ENCODE data around the gene REXO1.

The REXO1 gene

DNA sequence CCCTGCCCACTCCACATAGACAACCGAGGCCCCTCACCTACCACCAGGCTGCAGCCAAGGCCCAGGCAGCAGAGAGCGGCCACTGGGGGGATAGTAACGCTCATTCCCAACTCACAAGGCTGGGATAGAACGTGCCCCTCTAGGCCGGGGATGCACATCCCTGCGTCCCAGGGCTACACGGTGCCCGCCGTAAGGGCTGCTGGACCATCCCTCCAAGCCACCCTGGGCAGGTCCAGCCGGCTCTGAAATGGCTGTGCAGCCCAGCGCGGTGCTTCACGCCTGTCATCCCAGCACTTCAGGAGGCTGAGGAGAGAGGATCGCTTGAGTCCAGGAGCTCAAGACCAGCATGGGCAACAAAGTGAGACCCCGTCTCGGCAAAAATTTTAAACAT lies 3.2 kb downstream of the REXO1 start:
- peaks cover 31% of the 10 kb centered on the region for H3K79me1 ChIP-seq (ENCODE audit: low read length)
- H3K56ac ChIP-seq (ENCODE audit: low read length): no peak overlapping the region
- no peak for DNase-seq
- no peak overlapping the region for H2BK5ac ChIP-seq (ENCODE audit: low read length)
- H2AK5ac ChIP-seq (ENCODE audit: low read length): no peak overlapping the region
- H3K18ac ChIP-seq (ENCODE audit: low read length): no peak overlapping the region
- H4K8ac ChIP-seq (ENCODE audit: low read depth, low read length): no peak overlapping the region
- H3K4me1 ChIP-seq (ENCODE audit: control insufficient read depth, low read depth, low read length): peaks cover 4% of the 10 kb centered on the region
- H3K27ac ChIP-seq (ENCODE audit: low read depth, low read length): no peak overlapping the region
- no peak overlapping the region for H2BK120ac ChIP-seq (ENCODE audit: low read depth, low read length)
- H4K5ac ChIP-seq (ENCODE audit: low read length): no peak overlapping the region
- H3K4ac ChIP-seq (ENCODE audit: low read depth, low read length): no peak overlapping the region
- H3K4me2 ChIP-seq (ENCODE audit: low read length): no peak overlapping the region
- no peak overlapping the region for H3K23ac ChIP-seq (ENCODE audit: low read length)
- H3K27me3 ChIP-seq (ENCODE audit: insufficient read depth, low read length, poor library complexity): no peaks in the 10 kb centered on the region
- no CpG with 5 or more reads among the region's 16 CpGs for WGBS (ENCODE audit: extremely low coverage, insufficient coverage, low lambda C conversion rate)
- H3K9ac ChIP-seq (ENCODE audit: low read length): no peak overlapping the region
- no peaks in the 10 kb centered on the region for H3K36me3 ChIP-seq (ENCODE audit: control insufficient read depth, insufficient read depth, low read length)
- no peak overlapping the region for H3K4me3 ChIP-seq (ENCODE audit: low read length)
- no peak overlapping the region for H2BK15ac ChIP-seq (replicated peaks; ENCODE audit: low read depth)
- H3K79me2 ChIP-seq (ENCODE audit: control insufficient read depth, insufficient read depth, low read length): peaks cover 74% of the 10 kb centered on the region

DNA sequence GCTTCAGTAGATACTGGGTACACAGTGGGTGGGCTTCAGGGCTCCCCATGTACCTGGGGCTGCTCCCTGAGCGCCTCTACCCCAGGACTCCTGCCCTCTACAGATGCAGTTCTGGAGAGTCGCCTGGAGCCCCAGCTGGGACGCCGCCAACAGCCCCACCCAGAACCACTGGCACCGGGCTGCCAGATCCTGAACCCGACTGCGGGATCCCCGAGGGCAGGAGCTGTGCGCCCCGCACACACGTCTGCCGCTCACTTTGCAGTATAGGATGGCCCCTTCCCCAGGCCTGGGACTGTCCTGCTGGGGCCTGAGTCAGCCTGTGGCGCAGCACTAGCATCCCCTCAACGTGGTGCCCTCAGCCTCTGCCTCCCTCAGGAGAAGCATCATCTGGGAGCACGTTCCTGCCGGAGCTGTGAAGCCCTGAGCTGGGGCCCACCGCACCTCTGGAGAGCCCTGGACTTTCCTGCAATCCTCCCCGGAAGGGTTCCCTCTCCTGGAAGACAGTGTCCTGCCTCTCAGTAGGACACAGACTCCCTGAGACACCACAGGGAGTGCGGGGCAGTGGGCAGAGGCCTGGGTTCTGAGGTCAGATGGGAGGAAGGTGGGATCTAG lies 3.7 kb downstream of the REXO1 start:
- no CpG with 5 or more reads among the region's 19 CpGs for WGBS (ENCODE audit: extremely low coverage, insufficient coverage, low lambda C conversion rate)
- Histone ChIP-seq H3K4me1 (ENCODE audit: control insufficient read depth, low read depth, low read length) (peaks cover 4% of the 10 kb centered on the region), H3K27ac (ENCODE audit: low read depth, low read length) (no peak overlapping the region), H3K9ac (ENCODE audit: low read length) (no peak overlapping the region), H3K56ac (ENCODE audit: low read length) (no peak overlapping the region), H3K18ac (ENCODE audit: low read length) (no peak overlapping the region), H3K4me2 (ENCODE audit: low read length) (no peak overlapping the region), H2BK120ac (ENCODE audit: low read depth, low read length) (no peak overlapping the region), H4K5ac (ENCODE audit: low read length) (no peak overlapping the region), H3K23ac (ENCODE audit: low read length) (no peak overlapping the region), H2AK5ac (ENCODE audit: low read length) (no peak overlapping the region), H3K79me1 (ENCODE audit: low read length) (peaks cover 34% of the 10 kb centered on the region), H3K4ac (ENCODE audit: low read depth, low read length) (no peak overlapping the region), H3K36me3 (ENCODE audit: control insufficient read depth, insufficient read depth, low read length) (no peaks in the 10 kb centered on the region), H4K8ac (ENCODE audit: low read depth, low read length) (no peak overlapping the region), H2BK5ac (ENCODE audit: low read length) (no peak overlapping the region), H3K27me3 (ENCODE audit: insufficient read depth, low read length, poor library complexity) (no peaks in the 10 kb centered on the region), H3K4me3 (ENCODE audit: low read length) (no peak overlapping the region), H2BK15ac (replicated peaks; ENCODE audit: low read depth) (no peak overlapping the region), H3K79me2 (ENCODE audit: control insufficient read depth, insufficient read depth, low read length) (peaks cover 77% of the 10 kb centered on the region)
- DNase-seq: no peak

DNA sequence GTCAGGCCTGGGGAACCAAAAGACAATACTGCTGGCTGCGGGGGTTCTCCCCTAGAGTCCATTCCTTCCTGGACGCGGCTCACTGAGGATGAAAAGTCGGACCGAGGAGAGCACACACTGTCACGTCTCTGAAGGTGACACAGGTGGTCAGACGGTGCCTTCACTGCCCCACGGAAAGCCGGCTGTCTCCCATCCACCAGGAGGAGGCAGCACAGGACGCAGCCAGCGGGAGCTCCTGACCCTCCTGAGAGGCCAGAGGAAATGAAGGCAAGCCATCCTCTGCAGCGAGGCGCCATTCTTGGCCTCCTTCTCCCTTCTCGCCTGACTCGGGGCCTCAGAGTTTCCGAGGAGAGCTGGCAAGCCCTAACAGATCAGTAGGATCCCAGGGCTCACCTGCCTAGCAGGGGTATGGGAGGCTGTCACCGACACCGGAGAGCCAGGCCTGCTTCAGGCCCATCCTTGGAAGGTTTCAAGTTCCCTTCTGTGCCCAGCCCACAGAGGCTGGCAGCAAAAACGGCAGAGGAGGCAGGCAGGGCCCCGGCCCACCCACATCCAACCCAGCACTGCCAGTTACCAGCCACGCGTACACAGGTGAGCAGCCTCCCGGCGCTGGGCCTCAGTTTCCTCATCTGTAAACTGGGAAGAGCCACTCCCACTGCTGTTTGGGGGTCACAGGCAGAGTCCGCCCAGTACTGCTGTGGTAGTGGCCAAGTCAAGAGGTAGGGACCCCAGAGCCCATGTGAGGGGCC lies 4.5 kb downstream of the REXO1 start:
- no peak overlapping the region for H3K4me2 ChIP-seq (ENCODE audit: low read length)
- H3K79me2 ChIP-seq (ENCODE audit: control insufficient read depth, insufficient read depth, low read length): peaks cover 79% of the 10 kb centered on the region
- H2AK5ac ChIP-seq (ENCODE audit: low read length): no peak overlapping the region
- no peak overlapping the region for H3K4ac ChIP-seq (ENCODE audit: low read depth, low read length)
- no peak overlapping the region for H2BK5ac ChIP-seq (ENCODE audit: low read length)
- H2BK15ac ChIP-seq (replicated peaks; ENCODE audit: low read depth): no peak overlapping the region
- no peak overlapping the region for H3K27ac ChIP-seq (ENCODE audit: low read depth, low read length)
- no CpG with 5 or more reads among the region's 25 CpGs for WGBS (ENCODE audit: extremely low coverage, insufficient coverage, low lambda C conversion rate)
- no peak overlapping the region for H3K56ac ChIP-seq (ENCODE audit: low read length)
- peaks cover 4% of the 10 kb centered on the region for H3K4me1 ChIP-seq (ENCODE audit: control insufficient read depth, low read depth, low read length)
- H3K79me1 ChIP-seq (ENCODE audit: low read length): peaks cover 35% of the 10 kb centered on the region
- no peak overlapping the region for H4K5ac ChIP-seq (ENCODE audit: low read length)
- H3K18ac ChIP-seq (ENCODE audit: low read length): no peak overlapping the region
- H3K27me3 ChIP-seq (ENCODE audit: insufficient read depth, low read length, poor library complexity): no peaks in the 10 kb centered on the region
- no peak overlapping the region for H3K23ac ChIP-seq (ENCODE audit: low read length)
- no peak overlapping the region for H3K4me3 ChIP-seq (ENCODE audit: low read length)
- no peak overlapping the region for H4K8ac ChIP-seq (ENCODE audit: low read depth, low read length)
- no peaks in the 10 kb centered on the region for H3K36me3 ChIP-seq (ENCODE audit: control insufficient read depth, insufficient read depth, low read length)
- no peak overlapping the region for H3K9ac ChIP-seq (ENCODE audit: low read length)
- H2BK120ac ChIP-seq (ENCODE audit: low read depth, low read length): no peak overlapping the region
- DNase-seq: peak; percentile 56

DNA sequence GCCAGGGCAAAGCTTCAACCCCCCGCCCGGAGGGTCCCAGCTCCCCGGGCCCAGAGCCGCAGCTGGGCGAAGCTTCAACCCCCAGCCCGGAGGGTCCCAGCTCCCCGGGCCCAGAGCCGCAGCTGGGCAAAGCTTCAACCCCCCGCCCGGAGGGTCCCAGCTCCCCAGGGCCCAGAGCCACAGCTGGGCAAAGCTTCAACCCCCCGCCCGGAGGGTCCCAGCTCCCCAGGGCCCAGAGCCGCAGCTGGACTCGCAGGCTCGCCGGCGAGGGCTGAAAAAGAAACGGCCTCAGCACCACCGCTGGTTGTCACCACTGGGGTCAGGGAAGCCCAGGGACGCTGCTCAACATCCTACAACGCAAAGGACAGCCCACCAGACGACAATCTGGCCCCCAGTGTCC lies 5.2 kb downstream of the REXO1 start:
- no peak overlapping the region for H3K27ac ChIP-seq (ENCODE audit: low read depth, low read length)
- H3K4me1 ChIP-seq (ENCODE audit: control insufficient read depth, low read depth, low read length): peaks cover 4% of the 10 kb centered on the region
- no CpG with 5 or more reads among the region's 22 CpGs for WGBS (ENCODE audit: extremely low coverage, insufficient coverage, low lambda C conversion rate)
- H3K4ac ChIP-seq (ENCODE audit: low read depth, low read length): no peak overlapping the region
- no peak overlapping the region for H3K4me2 ChIP-seq (ENCODE audit: low read length)
- H4K8ac ChIP-seq (ENCODE audit: low read depth, low read length): no peak overlapping the region
- peaks cover 35% of the 10 kb centered on the region for H3K79me1 ChIP-seq (ENCODE audit: low read length)
- peaks cover 79% of the 10 kb centered on the region for H3K79me2 ChIP-seq (ENCODE audit: control insufficient read depth, insufficient read depth, low read length)
- H3K9ac ChIP-seq (ENCODE audit: low read length): no peak overlapping the region
- H3K56ac ChIP-seq (ENCODE audit: low read length): no peak overlapping the region
- no peak overlapping the region for H3K23ac ChIP-seq (ENCODE audit: low read length)
- H2BK120ac ChIP-seq (ENCODE audit: low read depth, low read length): no peak overlapping the region
- H3K18ac ChIP-seq (ENCODE audit: low read length): no peak overlapping the region
- DNase-seq: no peak
- no peaks in the 10 kb centered on the region for H3K36me3 ChIP-seq (ENCODE audit: control insufficient read depth, insufficient read depth, low read length)
- H3K4me3 ChIP-seq (ENCODE audit: low read length): no peak overlapping the region
- H2AK5ac ChIP-seq (ENCODE audit: low read length): no peak overlapping the region
- H2BK15ac ChIP-seq (replicated peaks; ENCODE audit: low read depth): no peak overlapping the region
- H4K5ac ChIP-seq (ENCODE audit: low read length): no peak overlapping the region
- no peak overlapping the region for H2BK5ac ChIP-seq (ENCODE audit: low read length)
- H3K27me3 ChIP-seq (ENCODE audit: insufficient read depth, low read length, poor library complexity): no peaks in the 10 kb centered on the region

DNA sequence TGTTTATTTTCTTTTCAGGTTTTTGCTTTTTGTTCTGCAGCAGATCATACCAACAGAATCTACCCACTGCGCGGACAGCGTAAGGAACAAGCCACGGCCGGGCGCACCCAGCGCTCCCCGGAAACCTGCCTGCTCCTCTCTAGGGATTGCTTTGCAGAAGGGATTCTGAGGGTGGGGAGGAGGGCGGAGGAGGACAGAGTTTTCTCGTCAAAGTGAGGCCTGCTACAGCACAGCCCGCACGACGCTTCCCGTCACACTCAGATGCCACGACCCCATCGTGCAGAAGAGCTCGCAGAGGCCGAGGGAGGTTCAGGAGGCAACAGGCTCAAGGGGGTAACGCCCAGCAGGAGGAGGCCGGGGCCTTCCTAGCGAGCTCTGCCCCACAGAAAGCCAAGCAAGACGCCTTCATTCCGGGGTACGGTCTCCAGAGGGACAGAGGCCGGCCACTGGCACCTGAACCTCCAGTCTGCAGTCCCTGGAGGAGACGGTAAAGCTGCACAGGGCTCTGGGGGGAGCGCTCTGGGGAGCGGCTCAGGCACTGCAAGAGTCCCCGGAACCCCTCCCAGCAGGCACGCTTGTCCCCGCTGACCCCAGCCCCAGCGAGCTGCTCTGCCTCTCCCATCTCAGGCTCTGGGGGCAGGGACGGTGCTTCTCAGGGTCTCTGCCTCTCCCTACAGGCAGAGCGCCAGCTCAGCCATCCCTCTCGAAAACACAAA lies 6.9 kb downstream of the REXO1 start:
- WGBS (ENCODE audit: extremely low coverage, insufficient coverage, low lambda C conversion rate): no CpG with 5 or more reads among the region's 35 CpGs
- no peak overlapping the region for H2BK120ac ChIP-seq (ENCODE audit: low read depth, low read length)

More for the DNA sequence above, 6.9 kb downstream of the REXO1 start:
- Histone ChIP-seq H3K4me1 (ENCODE audit: control insufficient read depth, low read depth, low read length) (no peaks in the 10 kb centered on the region), H3K79me2 (ENCODE audit: control insufficient read depth, insufficient read depth, low read length) (peaks cover 70% of the 10 kb centered on the region), H3K36me3 (ENCODE audit: control insufficient read depth, insufficient read depth, low read length) (no peaks in the 10 kb centered on the region), H4K8ac (ENCODE audit: low read depth, low read length) (no peak overlapping the region), H2AK5ac (ENCODE audit: low read length) (no peak overlapping the region), H3K4me3 (ENCODE audit: low read length) (no peak overlapping the region), H2BK15ac (replicated peaks; ENCODE audit: low read depth) (no peak overlapping the region), H3K9ac (ENCODE audit: low read length) (no peak overlapping the region), H3K4ac (ENCODE audit: low read depth, low read length) (no peak overlapping the region), H3K23ac (ENCODE audit: low read length) (no peak overlapping the region), H3K79me1 (ENCODE audit: low read length) (peaks cover 34% of the 10 kb centered on the region), H3K56ac (ENCODE audit: low read length) (no peak overlapping the region), H4K5ac (ENCODE audit: low read length) (no peak overlapping the region), H3K4me2 (ENCODE audit: low read length) (no peak overlapping the region), H3K18ac (ENCODE audit: low read length) (no peak overlapping the region), H3K27me3 (ENCODE audit: insufficient read depth, low read length, poor library complexity) (no peaks in the 10 kb centered on the region), H2BK5ac (ENCODE audit: low read length) (no peak overlapping the region), H3K27ac (ENCODE audit: low read depth, low read length) (no peak overlapping the region)
- no peak for DNase-seq

Data from mesendoderm (in vitro differentiated cells).